ENCODE data around the gene AKAP1.

AKAP1 gene

DNA sequence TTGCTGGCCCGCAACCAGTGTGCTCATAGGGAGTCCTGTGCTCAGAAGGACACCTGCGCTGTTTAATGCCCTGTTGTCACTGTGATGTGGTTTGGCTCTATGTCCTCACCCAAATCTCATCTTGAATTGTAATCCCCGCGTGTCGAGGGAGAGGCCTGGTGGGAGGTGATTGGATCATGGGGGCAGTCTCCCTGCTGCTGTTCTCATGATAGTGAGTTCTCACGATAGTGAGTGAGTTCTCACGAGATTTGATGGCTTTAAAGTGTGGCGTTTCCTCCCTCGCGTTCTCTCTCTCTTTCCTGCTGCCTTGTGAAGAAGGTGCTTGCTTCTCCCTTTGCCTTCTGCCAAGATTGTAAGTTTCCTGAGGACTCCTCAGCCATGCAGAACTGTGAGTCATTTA lies 66.8 kb downstream of the AKAP1 start:
- Histone ChIP-seq H3K9ac (ENCODE audit: low read length in 5 of 5) (no peak overlapping the region), H3K9me3 (ENCODE audit: control insufficient read depth in 5 of 5, low read length in 5 of 5) (peaks cover 0 to 5% (median 0%) of the 10 kb centered on the region in 5 donors), H3K4me1 (ENCODE audit: control insufficient read depth in 5 of 5, insufficient read depth in 5 of 5, low read length in 5 of 5) (no peaks in the 10 kb centered on the region), H3K27ac (ENCODE audit: low read depth, low read length) (no peak overlapping the region), H3K4me3 (ENCODE audit: low read depth in 1 of 5, low read length in 5 of 5) (no peak overlapping the region), H3K27me3 (ENCODE audit: control insufficient read depth in 5 of 5, insufficient read depth in 4 of 5, low read length in 5 of 5) (peaks cover 0 to 8% (median 3%) of the 10 kb centered on the region in 5 donors), H3K36me3 (ENCODE audit: control insufficient read depth in 5 of 5, insufficient read depth in 5 of 5, low read length in 5 of 5) (no peaks in the 10 kb centered on the region)

DNA sequence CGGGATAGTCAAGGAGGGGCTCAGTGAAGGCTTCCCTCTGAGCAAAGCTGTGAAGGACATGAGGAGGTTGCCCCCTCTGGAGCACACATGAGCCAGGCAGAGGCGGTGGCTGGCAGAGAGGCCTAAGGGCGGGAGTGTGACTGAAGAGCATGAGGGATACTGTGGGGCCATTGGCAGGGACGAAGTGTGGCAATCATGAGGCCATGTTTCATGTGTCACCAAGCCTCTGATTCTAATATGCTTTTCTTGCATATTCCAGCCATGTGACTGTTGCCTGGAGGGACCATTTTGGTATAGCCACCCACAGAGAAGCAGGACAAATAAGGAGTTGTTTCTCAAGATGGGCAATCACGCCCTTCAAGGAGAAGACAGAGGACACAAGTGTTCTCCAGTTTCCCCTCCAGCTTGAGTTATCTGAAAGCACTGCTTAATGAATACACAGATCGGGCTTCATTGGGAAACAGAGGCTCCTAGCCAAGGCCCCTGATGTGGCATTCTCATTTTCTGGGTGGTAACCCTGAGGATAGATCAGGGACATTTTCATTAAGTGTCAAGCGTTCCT lies 68.0 kb downstream of the AKAP1 start:
- no peaks in the 10 kb centered on the region for H3K4me1 ChIP-seq (ENCODE audit: control insufficient read depth in 5 of 5, insufficient read depth in 5 of 5, low read length in 5 of 5)
- no peak overlapping the region for H3K4me3 ChIP-seq (ENCODE audit: low read depth in 1 of 5, low read length in 5 of 5)
- no peak overlapping the region for H3K27ac ChIP-seq (ENCODE audit: low read depth, low read length)
- H3K27me3 ChIP-seq (ENCODE audit: control insufficient read depth in 5 of 5, insufficient read depth in 4 of 5, low read length in 5 of 5) = peaks cover 0 to 8% (median 3%) of the 10 kb centered on the region in 5 donors
- no peaks in the 10 kb centered on the region for H3K36me3 ChIP-seq (ENCODE audit: control insufficient read depth in 5 of 5, insufficient read depth in 5 of 5, low read length in 5 of 5)
- peaks cover 0 to 5% (median 0%) of the 10 kb centered on the region in 5 donors for H3K9me3 ChIP-seq (ENCODE audit: control insufficient read depth in 5 of 5, low read length in 5 of 5)
- H3K9ac ChIP-seq (ENCODE audit: low read length in 5 of 5) = no peak overlapping the region

- H3K4me3 ChIP-seq (ENCODE audit: low read depth in 1 of 5, low read length in 5 of 5) = no peak overlapping the region
- no peak overlapping the region for H3K9ac ChIP-seq (ENCODE audit: low read length in 5 of 5)
- no peaks in the 10 kb centered on the region for H3K36me3 ChIP-seq (ENCODE audit: control insufficient read depth in 5 of 5, insufficient read depth in 5 of 5, low read length in 5 of 5)
- no peaks in the 10 kb centered on the region for H3K9me3 ChIP-seq (ENCODE audit: control insufficient read depth in 5 of 5, low read length in 5 of 5)
- H3K27ac ChIP-seq (ENCODE audit: low read depth, low read length) = no peak overlapping the region
- H3K4me1 ChIP-seq (ENCODE audit: control insufficient read depth in 5 of 5, insufficient read depth in 5 of 5, low read length in 5 of 5) = no peaks in the 10 kb centered on the region
- peaks cover 0 to 2% (median 0%) of the 10 kb centered on the region in 5 donors for H3K27me3 ChIP-seq (ENCODE audit: control insufficient read depth in 5 of 5, insufficient read depth in 4 of 5, low read length in 5 of 5)
Measured at GRCh38 chr17:57154921-57155320, 69.9 kb downstream of the AKAP1 start.

DNA sequence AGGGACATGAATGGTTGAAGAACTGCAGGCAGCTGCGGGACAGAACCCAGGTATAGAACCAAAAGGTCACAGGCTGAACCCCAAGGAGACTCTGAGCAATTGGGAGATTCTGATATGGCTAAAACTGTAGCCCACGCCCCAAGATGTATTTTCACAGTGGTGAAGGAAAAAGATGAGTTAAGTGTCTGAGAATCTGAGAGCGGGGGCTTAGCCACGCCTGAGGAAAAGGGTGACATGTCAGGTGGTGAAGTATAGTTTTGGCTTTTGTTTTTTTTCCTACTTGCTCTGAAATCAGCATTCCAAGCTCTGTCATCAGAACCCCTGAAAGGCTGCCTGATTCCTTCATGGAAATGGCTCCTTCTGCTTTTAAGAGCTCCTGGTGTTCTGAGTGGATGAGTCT lies 73.3 kb downstream of the AKAP1 start:
- H3K36me3 ChIP-seq (ENCODE audit: control insufficient read depth in 5 of 5, insufficient read depth in 5 of 5, low read length in 5 of 5) = no peaks in the 10 kb centered on the region
- H3K9me3 ChIP-seq (ENCODE audit: control insufficient read depth in 5 of 5, low read length in 5 of 5) = peaks cover 0 to 2% (median 0%) of the 10 kb centered on the region in 5 donors
- no peaks in the 10 kb centered on the region for H3K4me1 ChIP-seq (ENCODE audit: control insufficient read depth in 5 of 5, insufficient read depth in 5 of 5, low read length in 5 of 5)
- H3K27ac ChIP-seq (ENCODE audit: low read depth, low read length) = no peak overlapping the region
- no peaks in the 10 kb centered on the region for H3K27me3 ChIP-seq (ENCODE audit: control insufficient read depth in 5 of 5, insufficient read depth in 4 of 5, low read length in 5 of 5)
- H3K4me3 ChIP-seq (ENCODE audit: low read depth in 1 of 5, low read length in 5 of 5) = no peak overlapping the region
- H3K9ac ChIP-seq (ENCODE audit: low read length in 5 of 5) = no peak overlapping the region

- Histone ChIP-seq H3K9ac (ENCODE audit: low read length in 5 of 5) (no peak overlapping the region), H3K36me3 (ENCODE audit: control insufficient read depth in 5 of 5, insufficient read depth in 5 of 5, low read length in 5 of 5) (no peaks in the 10 kb centered on the region), H3K27me3 (ENCODE audit: control insufficient read depth in 5 of 5, insufficient read depth in 4 of 5, low read length in 5 of 5) (no peaks in the 10 kb centered on the region), H3K27ac (ENCODE audit: low read depth, low read length) (no peak overlapping the region), H3K4me1 (ENCODE audit: control insufficient read depth in 5 of 5, insufficient read depth in 5 of 5, low read length in 5 of 5) (no peaks in the 10 kb centered on the region), H3K9me3 (ENCODE audit: control insufficient read depth in 5 of 5, low read length in 5 of 5) (peaks cover 0 to 2% (median 0%) of the 10 kb centered on the region in 5 donors), H3K4me3 (ENCODE audit: low read depth in 1 of 5, low read length in 5 of 5) (no peak overlapping the region)
Measured at GRCh38 chr17:57158795-57159194, 73.7 kb downstream of the AKAP1 start.

DNA sequence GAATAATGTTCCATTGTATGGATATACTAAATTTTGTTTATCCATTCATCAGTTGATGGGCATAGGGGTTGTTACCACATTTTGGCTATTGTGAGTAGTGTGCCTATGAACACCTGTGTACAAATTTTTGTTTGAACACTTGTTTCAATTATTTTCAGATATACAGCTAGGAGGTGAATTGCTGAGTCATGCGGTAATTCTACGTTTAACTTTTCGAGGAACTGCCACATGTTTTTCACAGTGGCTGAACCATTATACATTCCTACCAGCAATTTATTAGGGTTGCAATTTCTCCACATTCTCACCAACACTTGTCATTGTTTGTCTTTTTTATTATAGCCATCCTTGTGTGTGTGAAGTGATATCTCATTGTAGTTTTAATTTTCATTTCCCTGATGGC lies 75.6 kb downstream of the AKAP1 start:
- no peaks in the 10 kb centered on the region for H3K27me3 ChIP-seq (ENCODE audit: control insufficient read depth in 5 of 5, insufficient read depth in 4 of 5, low read length in 5 of 5)

GRCh38 chr17:57164814-57165213 lies 79.8 kb downstream of the AKAP1 start:
- Histone ChIP-seq H3K27me3 (ENCODE audit: control insufficient read depth in 5 of 5, insufficient read depth in 4 of 5, low read length in 5 of 5) (no peaks in the 10 kb centered on the region), H3K27ac (ENCODE audit: low read depth, low read length) (no peak overlapping the region), H3K4me1 (ENCODE audit: control insufficient read depth in 5 of 5, insufficient read depth in 5 of 5, low read length in 5 of 5) (no peaks in the 10 kb centered on the region), H3K9me3 (ENCODE audit: control insufficient read depth in 5 of 5, low read length in 5 of 5) (peaks cover 0 to 2% (median 0%) of the 10 kb centered on the region in 5 donors), H3K36me3 (ENCODE audit: control insufficient read depth in 5 of 5, insufficient read depth in 5 of 5, low read length in 5 of 5) (no peaks in the 10 kb centered on the region), H3K9ac (ENCODE audit: low read length in 5 of 5) (no peak overlapping the region), H3K4me3 (ENCODE audit: low read depth in 1 of 5, low read length in 5 of 5) (no peak overlapping the region)

More for the DNA sequence above, 75.6 kb downstream of the AKAP1 start:
- no peaks in the 10 kb centered on the region for H3K36me3 ChIP-seq (ENCODE audit: control insufficient read depth in 5 of 5, insufficient read depth in 5 of 5, low read length in 5 of 5)
- H3K4me3 ChIP-seq (ENCODE audit: low read depth in 1 of 5, low read length in 5 of 5) = no peak overlapping the region
- H3K9ac ChIP-seq (ENCODE audit: low read length in 5 of 5) = no peak overlapping the region
- H3K4me1 ChIP-seq (ENCODE audit: control insufficient read depth in 5 of 5, insufficient read depth in 5 of 5, low read length in 5 of 5) = no peaks in the 10 kb centered on the region
- H3K9me3 ChIP-seq (ENCODE audit: control insufficient read depth in 5 of 5, low read length in 5 of 5) = peaks cover 0 to 2% (median 0%) of the 10 kb centered on the region in 5 donors
- no peak overlapping the region for H3K27ac ChIP-seq (ENCODE audit: low read depth, low read length)

GRCh38 chr17:57165754-57166153 lies 80.7 kb downstream of the AKAP1 start:
- Histone ChIP-seq H3K27me3 (ENCODE audit: control insufficient read depth in 5 of 5, insufficient read depth in 4 of 5, low read length in 5 of 5) (no peaks in the 10 kb centered on the region), H3K36me3 (ENCODE audit: control insufficient read depth in 5 of 5, insufficient read depth in 5 of 5, low read length in 5 of 5) (no peaks in the 10 kb centered on the region), H3K27ac (ENCODE audit: low read depth, low read length) (no peak overlapping the region)

GRCh38 chr17:57166803-57167202 lies 81.8 kb downstream of the AKAP1 start:
- Histone ChIP-seq H3K27ac (ENCODE audit: low read depth, low read length) (no peak overlapping the region), H3K27me3 (ENCODE audit: control insufficient read depth in 5 of 5, insufficient read depth in 4 of 5, low read length in 5 of 5) (no peaks in the 10 kb centered on the region), H3K4me3 (ENCODE audit: low read depth in 1 of 5, low read length in 5 of 5) (no peak overlapping the region), H3K36me3 (ENCODE audit: control insufficient read depth in 5 of 5, insufficient read depth in 5 of 5, low read length in 5 of 5) (no peaks in the 10 kb centered on the region), H3K9me3 (ENCODE audit: control insufficient read depth in 5 of 5, low read length in 5 of 5) (no peaks in the 10 kb centered on the region), H3K4me1 (ENCODE audit: control insufficient read depth in 5 of 5, insufficient read depth in 5 of 5, low read length in 5 of 5) (no peaks in the 10 kb centered on the region), H3K9ac (ENCODE audit: low read length in 5 of 5) (no peak overlapping the region)

More at GRCh38 chr17:57165754-57166153, 80.7 kb downstream of the AKAP1 start:
- no peaks in the 10 kb centered on the region for H3K9me3 ChIP-seq (ENCODE audit: control insufficient read depth in 5 of 5, low read length in 5 of 5)
- no peak overlapping the region for H3K4me3 ChIP-seq (ENCODE audit: low read depth in 1 of 5, low read length in 5 of 5)
- no peak overlapping the region for H3K9ac ChIP-seq (ENCODE audit: low read length in 5 of 5)
- H3K4me1 ChIP-seq (ENCODE audit: control insufficient read depth in 5 of 5, insufficient read depth in 5 of 5, low read length in 5 of 5) = no peaks in the 10 kb centered on the region

DNA sequence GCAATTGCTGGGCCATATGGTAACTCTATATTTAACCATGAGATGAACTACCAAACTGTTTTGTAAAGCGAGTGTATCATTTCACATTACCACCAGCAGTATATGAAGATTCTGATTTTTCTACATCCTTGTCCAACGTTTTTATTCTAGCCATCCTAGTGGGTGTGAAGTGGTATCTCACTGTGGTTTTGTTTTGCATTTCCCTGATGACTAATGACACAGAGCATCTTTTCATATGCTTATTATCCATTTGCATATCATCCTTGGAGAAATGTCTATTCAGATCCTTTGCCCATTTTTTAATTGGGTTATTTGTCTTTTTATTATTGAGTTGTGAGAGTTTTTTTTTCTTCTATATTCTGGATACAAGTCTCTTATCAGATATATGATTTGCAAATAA lies 83.6 kb downstream of the AKAP1 start:
- Histone ChIP-seq H3K4me3 (ENCODE audit: low read depth in 1 of 5, low read length in 5 of 5) (no peak overlapping the region), H3K4me1 (ENCODE audit: control insufficient read depth in 5 of 5, insufficient read depth in 5 of 5, low read length in 5 of 5) (no peaks in the 10 kb centered on the region), H3K9me3 (ENCODE audit: control insufficient read depth in 5 of 5, low read length in 5 of 5) (no peaks in the 10 kb centered on the region), H3K36me3 (ENCODE audit: control insufficient read depth in 5 of 5, insufficient read depth in 5 of 5, low read length in 5 of 5) (no peaks in the 10 kb centered on the region), H3K9ac (ENCODE audit: low read length in 5 of 5) (no peak overlapping the region), H3K27me3 (ENCODE audit: control insufficient read depth in 5 of 5, insufficient read depth in 4 of 5, low read length in 5 of 5) (no peaks in the 10 kb centered on the region), H3K27ac (ENCODE audit: low read depth, low read length) (no peak overlapping the region)
